CD4-positive, alpha-beta memory T cell (primary cell): ENCODE measurements around the gene TANGO6. TPM values are rescaled to one million over a fixed set of nuclear protein-coding genes. Genes with fewer than 3 reads are reported as not detected.
A peak's percentile ranks its signal among the peaks of the same experiment; 100 is the strongest.

Experiments used
- CTCF ChIA-PET: fragments of 350-600 bp; sonication (Branson Sonifier 250); formaldehyde crosslinking; loops from one replicate; lab custom pipeline; 2021; ENCODE audit warnings: inconsistent platforms; ENCODE audit not compliant: partially characterized antibody; lab: Charles Lee
- POLR2A ChIA-PET: fragments of 350-600 bp; sonication (Branson Sonifier 250); formaldehyde crosslinking; loops from one replicate; lab custom pipeline; 2021; ENCODE audit not compliant: partially characterized antibody; lab: Charles Lee
- DNase-seq, 5 donors: peaks; one replicate each; pipeline versions ENCODE4 v3.0.0 to v3.0.0-alpha.2; 2020 to 2022; ENCODE audit warnings: mixed read lengths in 1 of 5
- H3K27ac ChIP-seq: one replicate; pipeline ENCODE4 v1.7.0; 2013; ENCODE audit warnings: low read depth, low read length
- H3K27me3 ChIP-seq: 2 replicates; pipeline ENCODE4 v1.7.0; 2013; ENCODE audit warnings: mild to moderate bottlenecking, low read length, moderate library complexity; ENCODE audit not compliant: insufficient read depth
- H3K36me3 ChIP-seq: 2 replicates; pipeline ENCODE4 v1.7.0; 2013; ENCODE audit warnings: mild to moderate bottlenecking, low read length, moderate library complexity; ENCODE audit not compliant: insufficient read depth
- H3K4me1 ChIP-seq: 2 replicates; pipeline ENCODE4 v1.7.0; 2013; ENCODE audit warnings: mild to moderate bottlenecking, low read length, moderate library complexity; ENCODE audit not compliant: insufficient read depth
- H3K4me3 ChIP-seq, 2 donors: one replicate each; pipeline ENCODE4 v1.7.0; 2013; ENCODE audit warnings: low read length in 2 of 2, mild to moderate bottlenecking in 1 of 2
- H3K9me3 ChIP-seq, 2 donors: one replicate each; pipeline ENCODE4 v1.7.0; 2013; ENCODE audit warnings: low read length in 2 of 2, control low read depth in 1 of 2; ENCODE audit not compliant: control insufficient read depth in 1 of 2
- H3K27ac Mint-ChIP-seq, 7 donors: one replicate each; pipeline ENCODE4 v1.8.0; 2020 to 2021; ENCODE audit warnings: mixed read lengths in 7 of 7, mild to moderate bottlenecking in 6 of 7, inconsistent platforms in 3 of 7, moderate library complexity in 3 of 7
- H3K27me3 Mint-ChIP-seq, 2 donors: one replicate each; pipeline ENCODE4 v1.8.0; 2020 to 2021; ENCODE audit warnings: mixed read lengths in 2 of 2
- H3K36me3 Mint-ChIP-seq, 2 donors: one replicate each; pipeline ENCODE4 v1.8.0; 2020 to 2021; ENCODE audit warnings: mixed read lengths in 2 of 2, inconsistent platforms in 1 of 2, mild to moderate bottlenecking in 1 of 2
- H3K4me1 Mint-ChIP-seq, 4 donors: one replicate each; pipeline ENCODE4 v1.8.0; 2020 to 2021; ENCODE audit warnings: mixed read lengths in 4 of 4, mild to moderate bottlenecking in 1 of 4
- H3K4me3 Mint-ChIP-seq, 8 donors: one replicate each; pipeline ENCODE4 v1.8.0; 2020 to 2021; ENCODE audit warnings: mixed read lengths in 8 of 8, mild to moderate bottlenecking in 7 of 8, moderate library complexity in 6 of 8, inconsistent platforms in 3 of 8
- H3K9me3 Mint-ChIP-seq, 8 donors: one replicate each; pipeline ENCODE4 v1.8.0; 2020 to 2021; ENCODE audit warnings: mixed read lengths in 8 of 8, mild to moderate bottlenecking in 5 of 8, inconsistent platforms in 3 of 8, moderate library complexity in 1 of 8
- intact Hi-C: fragments of 100-400 bp; cut with micrococcal nuclease; formaldehyde crosslinking; loops from one replicate; pipeline ENCODE4 v1.15.1; 2023
- polyA plus RNA-seq, 2 donors: library from polyadenylated mRNA; unstranded; fragments of 300-500 nt; fragmentation: Illumina TruSeq; gene quantifications; one replicate each; pipeline ENCODE4 v1.2.3, GENCODE V29; 2021
- total RNA-seq, 2 experiments: library from RNA; stranded (reverse); gene quantifications; one replicate each; pipeline ENCODE4 v1.2.3, GENCODE V29; 2021

TANGO6 gene
- total and polyA plus RNA-seq, 4 experiments from 2014 or later = 12.2 to 38.1 (median 26.0) TPM

DNA sequence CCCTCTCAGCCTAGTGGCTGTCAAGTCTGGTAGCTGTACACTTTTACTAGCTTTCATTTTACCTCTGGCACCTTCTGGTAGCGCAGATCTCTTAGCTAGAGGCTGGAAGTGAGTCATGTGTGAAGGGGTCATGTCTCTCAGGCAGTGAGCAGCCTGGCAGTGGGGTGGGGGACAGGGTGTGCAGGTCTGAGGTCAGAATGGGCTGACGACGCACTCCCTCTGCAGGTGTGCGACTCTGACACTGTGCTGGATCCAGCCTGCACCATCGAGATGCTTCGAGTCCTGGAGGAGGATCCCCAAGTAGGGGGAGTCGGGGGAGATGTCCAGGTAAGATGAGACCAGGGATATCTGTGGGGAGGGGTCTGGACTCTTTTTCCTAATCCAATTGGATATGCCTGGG lies 269.9 kb downstream of the TANGO6 start:
- CTCF ChIA-PET = interaction anchor here (0.9 to 6.8 kb wide), 7 partner anchors 10 to 584 kb away, joined by 3 to 54 read pairs (median 4); no protein-coding TSS in a partner anchor
- peaks cover 44 to 54% of the 10 kb centered on the region in 2 donors for H3K36me3 Mint-ChIP-seq

DNA sequence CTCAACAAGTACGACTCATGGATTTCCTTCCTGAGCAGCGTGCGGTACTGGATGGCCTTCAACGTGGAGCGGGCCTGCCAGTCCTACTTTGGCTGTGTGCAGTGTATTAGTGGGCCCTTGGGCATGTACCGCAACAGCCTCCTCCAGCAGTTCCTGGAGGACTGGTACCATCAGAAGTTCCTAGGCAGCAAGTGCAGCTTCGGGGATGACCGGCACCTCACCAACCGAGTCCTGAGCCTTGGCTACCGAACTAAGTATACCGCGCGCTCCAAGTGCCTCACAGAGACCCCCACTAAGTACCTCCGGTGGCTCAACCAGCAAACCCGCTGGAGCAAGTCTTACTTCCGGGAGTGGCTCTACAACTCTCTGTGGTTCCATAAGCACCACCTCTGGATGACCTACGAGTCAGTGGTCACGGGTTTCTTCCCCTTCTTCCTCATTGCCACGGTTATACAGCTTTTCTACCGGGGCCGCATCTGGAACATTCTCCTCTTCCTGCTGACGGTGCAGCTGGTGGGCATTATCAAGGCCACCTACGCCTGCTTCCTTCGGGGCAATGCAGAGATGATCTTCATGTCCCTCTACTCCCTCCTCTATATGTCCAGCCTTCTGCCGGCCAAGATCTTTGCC lies 271.1 kb downstream of the TANGO6 start:
- Mint-ChIP-seq H3K36me3 (peaks cover 45 to 62% of the 10 kb centered on the region in 2 donors), H3K27ac (no peak overlapping the region), H3K27me3 (no peaks in the 10 kb centered on the region), H3K4me3 (peak overlapping the region in 1 of 8 donors; percentile 1), H3K9me3 (no peaks in the 10 kb centered on the region), H3K4me1 (peaks cover 0 to 10% (median 3%) of the 10 kb centered on the region in 4 donors)
- H3K9me3 ChIP-seq = no peaks in the 10 kb centered on the region
- peaks cover 41% of the 10 kb centered on the region for H3K36me3 ChIP-seq
- peaks cover 3% of the 10 kb centered on the region for H3K4me1 ChIP-seq
- no peaks in the 10 kb centered on the region for H3K27me3 ChIP-seq
- DNase-seq = no peak
- POLR2A ChIA-PET = no interaction called here
- CTCF ChIA-PET = interaction anchor here (1.2 to 6.8 kb wide), 3 partner anchors 9 to 586 kb away, joined by 4 to 54 read pairs (median 4); no protein-coding TSS in a partner anchor
- intact Hi-C loops = no loop called here
- no peak overlapping the region for H3K4me3 ChIP-seq
- no peak overlapping the region for H3K27ac ChIP-seq

More for the DNA sequence above, 269.9 kb downstream of the TANGO6 start:
- POLR2A ChIA-PET = no interaction called here
- Histone ChIP-seq H3K4me3 (no peak overlapping the region), H3K27me3 (no peaks in the 10 kb centered on the region), H3K4me1 (peaks cover 3% of the 10 kb centered on the region), H3K36me3 (peaks cover 31% of the 10 kb centered on the region), H3K9me3 (no peaks in the 10 kb centered on the region), H3K27ac (no peak overlapping the region)
- Mint-ChIP-seq H3K27me3 (peaks cover 2 to 6% of the 10 kb centered on the region in 2 donors), H3K27ac (no peak overlapping the region), H3K4me3 (no peak overlapping the region), H3K9me3 (no peaks in the 10 kb centered on the region), H3K4me1 (peaks cover 1 to 11% (median 2%) of the 10 kb centered on the region in 4 donors)
- DNase-seq = no peak
- intact Hi-C loops = no loop called here

DNA sequence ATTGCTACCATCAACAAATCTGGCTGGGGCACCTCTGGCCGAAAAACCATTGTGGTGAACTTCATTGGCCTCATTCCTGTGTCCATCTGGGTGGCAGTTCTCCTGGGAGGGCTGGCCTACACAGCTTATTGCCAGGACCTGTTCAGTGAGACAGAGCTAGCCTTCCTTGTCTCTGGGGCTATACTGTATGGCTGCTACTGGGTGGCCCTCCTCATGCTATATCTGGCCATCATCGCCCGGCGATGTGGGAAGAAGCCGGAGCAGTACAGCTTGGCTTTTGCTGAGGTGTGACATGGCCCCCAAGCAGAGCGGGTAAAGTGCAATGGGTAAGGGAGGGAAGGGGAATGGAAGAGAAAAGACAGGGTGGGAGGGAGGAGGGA lies 271.6 kb downstream of the TANGO6 start:
- H3K4me1 ChIP-seq = peaks cover 3% of the 10 kb centered on the region
- DNase-seq = no peak
- no peaks in the 10 kb centered on the region for H3K27me3 Mint-ChIP-seq
- no peaks in the 10 kb centered on the region for H3K27me3 ChIP-seq
- no peak overlapping the region for H3K27ac Mint-ChIP-seq
- no peak overlapping the region for H3K27ac ChIP-seq
- no peaks in the 10 kb centered on the region for H3K9me3 Mint-ChIP-seq
- no peak overlapping the region for H3K4me3 Mint-ChIP-seq
- no peaks in the 10 kb centered on the region for H3K9me3 ChIP-seq
- intact Hi-C loops = no loop called here
- H3K36me3 ChIP-seq = peaks cover 46% of the 10 kb centered on the region
- H3K36me3 Mint-ChIP-seq = peaks cover 41 to 58% of the 10 kb centered on the region in 2 donors
- no peak overlapping the region for H3K4me3 ChIP-seq
- peaks cover 0 to 10% (median 3%) of the 10 kb centered on the region in 4 donors for H3K4me1 Mint-ChIP-seq
- CTCF ChIA-PET = interaction anchor here (6.8 kb wide), 1 partner anchor 8 kb away, joined by 54 read pairs; no protein-coding TSS in a partner anchor
- POLR2A ChIA-PET = no interaction called here

DNA sequence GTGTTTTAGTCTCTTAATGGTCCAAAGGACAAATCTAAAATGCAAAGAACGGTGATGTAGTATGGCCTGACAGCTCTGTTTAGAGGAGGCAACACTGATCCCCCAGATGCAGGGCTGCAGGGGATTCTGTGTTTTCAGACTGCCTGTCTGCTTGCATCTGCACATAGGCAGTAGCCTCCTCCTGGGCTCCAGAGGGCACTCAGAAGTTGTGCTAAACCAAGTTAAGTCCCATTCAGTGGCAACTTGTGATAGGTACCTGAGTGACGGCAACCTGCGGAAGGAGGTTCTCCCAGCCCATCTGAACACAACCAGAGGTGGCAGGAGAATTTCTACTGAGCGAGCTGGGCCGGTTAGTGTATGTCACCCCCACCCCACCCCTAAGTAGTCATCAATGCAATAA lies 272.0 kb downstream of the TANGO6 start:
- POLR2A ChIA-PET = no interaction called here

DNA sequence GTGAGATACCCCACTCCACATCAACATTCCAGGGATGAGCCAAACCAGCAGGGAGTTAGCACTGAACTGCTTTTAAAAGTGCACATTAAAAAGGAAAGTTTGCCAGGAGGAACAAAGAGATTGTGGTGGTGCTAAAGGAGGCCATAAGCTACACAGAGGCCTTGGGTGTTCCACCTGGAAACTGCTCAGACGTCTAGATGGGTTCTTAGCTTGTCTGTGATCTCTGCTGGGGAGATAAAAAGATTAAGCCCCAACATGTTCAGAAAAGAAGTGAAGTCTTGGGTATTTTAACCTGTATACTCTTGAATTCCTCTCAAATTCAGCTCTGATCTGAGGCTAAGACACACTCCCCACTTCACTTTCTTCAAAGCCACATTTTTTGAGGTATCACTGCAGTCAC lies 272.5 kb downstream of the TANGO6 start:
- H3K9me3 ChIP-seq = no peaks in the 10 kb centered on the region
- intact Hi-C loops = no loop called here
- Mint-ChIP-seq H3K9me3 (no peaks in the 10 kb centered on the region), H3K27ac (peak overlapping the region in 1 of 7 donors; percentile 75), H3K27me3 (no peaks in the 10 kb centered on the region), H3K4me1 (peaks cover 0 to 12% (median 3%) of the 10 kb centered on the region in 4 donors), H3K4me3 (no peak overlapping the region), H3K36me3 (peaks cover 40 to 58% of the 10 kb centered on the region in 2 donors)
- H3K36me3 ChIP-seq = peaks cover 54% of the 10 kb centered on the region
- no peak for DNase-seq
- no peaks in the 10 kb centered on the region for H3K27me3 ChIP-seq
- ChIA-PET POLR2A (no interaction called here), CTCF (interaction anchor here (6.8 kb wide), 1 partner anchor 7 kb away, joined by 54 read pairs; no protein-coding TSS in a partner anchor)
- peaks cover 3% of the 10 kb centered on the region for H3K4me1 ChIP-seq
- H3K4me3 ChIP-seq = no peak overlapping the region
- no peak overlapping the region for H3K27ac ChIP-seq

More for the DNA sequence above, 272.0 kb downstream of the TANGO6 start:
- peak overlapping the region in 1 of 7 donors; percentile 75 for H3K27ac Mint-ChIP-seq
- no peak overlapping the region for H3K4me3 Mint-ChIP-seq
- CTCF ChIA-PET = interaction anchor here (6.8 kb wide), 1 partner anchor 8 kb away, joined by 54 read pairs; no protein-coding TSS in a partner anchor
- Histone ChIP-seq H3K4me3 (no peak overlapping the region), H3K27me3 (no peaks in the 10 kb centered on the region), H3K9me3 (no peaks in the 10 kb centered on the region), H3K27ac (no peak overlapping the region), H3K4me1 (peaks cover 3% of the 10 kb centered on the region), H3K36me3 (peaks cover 49% of the 10 kb centered on the region)
- peaks cover 42 to 59% of the 10 kb centered on the region in 2 donors for H3K36me3 Mint-ChIP-seq
- intact Hi-C loops = no loop called here
- DNase-seq = no peak
- no peaks in the 10 kb centered on the region for H3K9me3 Mint-ChIP-seq
- H3K27me3 Mint-ChIP-seq = no peaks in the 10 kb centered on the region
- peaks cover 0 to 10% (median 3%) of the 10 kb centered on the region in 4 donors for H3K4me1 Mint-ChIP-seq

DNA sequence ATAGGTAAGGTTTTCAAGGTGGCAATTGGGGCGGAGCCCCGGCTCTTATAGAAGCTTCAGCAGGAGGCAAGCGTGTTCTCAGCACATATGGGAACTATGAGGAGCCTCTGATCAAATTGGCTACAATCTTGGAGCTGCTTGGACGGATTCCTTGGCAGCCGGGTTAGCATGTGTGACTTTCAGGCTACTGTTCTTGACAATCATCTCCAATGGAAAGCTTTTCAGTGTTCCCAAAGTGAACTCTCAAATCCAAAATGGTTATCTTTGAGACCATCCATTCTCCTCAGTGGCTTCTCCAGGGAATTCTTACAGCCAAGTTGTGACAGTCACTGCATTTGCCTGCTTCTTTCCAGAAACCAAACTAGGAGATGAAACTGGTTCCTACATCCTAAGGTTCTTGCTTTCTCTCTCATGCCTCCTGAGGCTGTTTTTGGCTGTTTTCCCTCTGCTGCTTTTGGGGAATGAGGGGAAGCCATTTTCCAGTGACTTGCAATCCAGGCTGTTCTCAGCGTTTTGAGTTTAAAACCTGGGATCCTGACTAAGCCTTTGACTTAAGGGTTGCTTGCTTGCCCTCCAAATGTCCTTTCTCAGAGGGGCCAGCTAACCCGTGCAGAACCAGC lies 273.0 kb downstream of the TANGO6 start:
- CTCF ChIA-PET = interaction anchor here (0.9 to 6.8 kb wide), 2 partner anchors 7 to 17 kb away, joined by 3 to 54 read pairs; partner anchors contain the start of genes CHTF8 and UTP4
- Histone ChIP-seq H3K36me3 (peaks cover 58% of the 10 kb centered on the region), H3K4me3 (no peak overlapping the region), H3K4me1 (peaks cover 3% of the 10 kb centered on the region), H3K27me3 (no peaks in the 10 kb centered on the region), H3K9me3 (no peaks in the 10 kb centered on the region), H3K27ac (no peak overlapping the region)
- POLR2A ChIA-PET = no interaction called here
- H3K36me3 Mint-ChIP-seq = peaks cover 43 to 61% of the 10 kb centered on the region in 2 donors
- H3K9me3 Mint-ChIP-seq = no peaks in the 10 kb centered on the region
- H3K27ac Mint-ChIP-seq = no peak overlapping the region
- DNase-seq = no peak
- no peak overlapping the region for H3K4me3 Mint-ChIP-seq
- H3K4me1 Mint-ChIP-seq = peaks cover 0 to 16% (median 3%) of the 10 kb centered on the region in 4 donors
- no peaks in the 10 kb centered on the region for H3K27me3 Mint-ChIP-seq
- intact Hi-C loops = no loop called here

DNA sequence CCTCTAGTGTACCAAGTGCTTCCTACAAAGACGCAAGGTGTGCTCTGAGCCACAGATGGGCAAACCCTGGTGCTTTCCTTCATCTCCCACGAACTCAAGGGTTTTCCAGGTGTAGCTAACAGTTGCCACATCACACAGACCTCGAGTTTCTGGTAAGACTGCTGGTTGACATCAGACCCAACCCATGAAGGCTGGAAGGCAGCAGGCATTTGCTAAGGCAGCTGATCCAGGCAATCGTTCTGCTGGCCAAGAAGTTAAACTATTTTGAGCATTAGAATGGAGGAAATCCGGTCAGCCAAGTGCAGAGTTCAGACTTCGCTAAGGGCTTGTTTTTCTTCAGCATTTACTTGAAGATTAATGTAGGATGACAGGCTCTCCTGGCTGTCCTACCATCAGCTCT lies 273.6 kb downstream of the TANGO6 start:
- Histone ChIP-seq H3K36me3 (peaks cover 58% of the 10 kb centered on the region), H3K27me3 (no peaks in the 10 kb centered on the region), H3K4me3 (no peak overlapping the region), H3K9me3 (no peaks in the 10 kb centered on the region), H3K27ac (no peak overlapping the region), H3K4me1 (peaks cover 3% of the 10 kb centered on the region)
- Mint-ChIP-seq H3K4me1 (peaks cover 0 to 16% (median 3%) of the 10 kb centered on the region in 4 donors), H3K9me3 (no peaks in the 10 kb centered on the region), H3K4me3 (no peak overlapping the region), H3K36me3 (peaks cover 41 to 60% of the 10 kb centered on the region in 2 donors), H3K27ac (peak overlapping the region in 1 of 7 donors; percentile 8), H3K27me3 (no peaks in the 10 kb centered on the region)
- ChIA-PET CTCF (interaction anchor here (0.9 to 1.2 kb wide), 2 partner anchors 9 to 16 kb away, joined by 3 read pairs; partner anchors contain the start of genes CHTF8 and UTP4), POLR2A (no interaction called here)
- DNase-seq = no peak
- intact Hi-C loops = no loop called here
